ENCODE results near the gene RIOK2.
A peak's percentile ranks its signal among the peaks of the same experiment; 100 is the strongest.
"Not testable (repeated sequence)": the region's sequence is repeated elsewhere in the genome, so short reads cannot be mapped to it uniquely, and the experiment has no call there.

The RIOK2 gene

DNA sequence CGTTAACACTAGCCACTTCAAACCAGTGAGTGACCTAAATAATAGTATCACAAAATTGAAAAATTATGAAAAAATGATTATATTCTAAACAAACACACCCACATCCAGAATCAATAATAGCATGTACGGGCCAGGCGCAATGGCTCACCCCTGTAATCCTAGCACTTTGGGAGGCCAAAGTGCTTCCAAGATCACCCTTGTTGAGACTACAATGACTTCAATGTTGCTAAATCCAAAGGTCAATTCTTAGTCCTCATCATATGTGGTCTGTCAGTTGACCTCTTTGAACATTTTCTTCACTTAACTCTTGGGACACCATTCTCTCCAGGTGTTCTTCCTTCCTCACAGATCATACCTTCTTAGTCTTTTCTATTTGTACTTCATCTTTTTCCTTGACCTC is 11.3 kb downstream of the RIOK2 start:
- DNase-seq (ENCODE audit: low spot score) (no peak), FAIRE-seq (no peak)

DNA sequence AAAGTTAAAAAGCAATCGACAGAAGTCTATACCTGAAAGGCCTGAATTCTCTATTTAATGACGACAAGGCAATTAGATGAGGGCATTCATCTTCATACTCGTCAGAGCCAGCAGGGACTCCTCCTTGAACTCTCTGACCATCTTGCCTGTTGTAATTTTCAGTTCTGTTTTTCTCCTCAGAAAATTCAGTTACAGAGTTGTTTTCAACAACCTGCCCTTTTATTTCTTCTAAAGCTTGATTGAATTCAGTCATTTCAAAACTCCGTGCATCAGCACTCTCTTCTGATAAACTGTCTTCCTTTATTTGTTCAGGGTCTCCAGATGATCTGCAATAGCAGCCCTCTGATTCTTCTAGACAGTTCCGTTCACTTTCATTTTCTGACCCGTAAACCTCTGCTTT is 15.6 kb downstream of the RIOK2 start:
- DNase-seq (ENCODE audit: low spot score) (no peak), FAIRE-seq (no peak)

DNA sequence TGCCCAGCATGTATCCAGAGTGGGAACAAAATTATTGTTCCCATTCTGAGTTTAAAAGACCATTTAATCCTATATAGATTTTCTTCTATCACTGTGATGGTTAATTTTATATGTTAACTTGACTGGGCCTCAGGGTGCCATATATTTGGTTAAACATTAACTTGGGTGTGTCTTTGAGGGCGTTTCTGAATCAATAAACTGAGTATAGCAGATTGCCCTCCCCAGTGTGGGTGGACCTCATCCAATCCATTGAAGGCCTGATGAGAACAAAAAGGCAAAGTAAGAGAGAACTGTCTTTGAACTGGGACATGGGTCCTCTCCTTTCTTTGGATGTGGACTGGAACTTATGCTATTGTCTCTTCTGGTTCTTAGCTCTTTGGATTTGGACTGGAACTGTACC is 17.3 kb downstream of the RIOK2 start:
- FAIRE-seq (no peak), DNase-seq (ENCODE audit: low spot score) (no peak)

DNA sequence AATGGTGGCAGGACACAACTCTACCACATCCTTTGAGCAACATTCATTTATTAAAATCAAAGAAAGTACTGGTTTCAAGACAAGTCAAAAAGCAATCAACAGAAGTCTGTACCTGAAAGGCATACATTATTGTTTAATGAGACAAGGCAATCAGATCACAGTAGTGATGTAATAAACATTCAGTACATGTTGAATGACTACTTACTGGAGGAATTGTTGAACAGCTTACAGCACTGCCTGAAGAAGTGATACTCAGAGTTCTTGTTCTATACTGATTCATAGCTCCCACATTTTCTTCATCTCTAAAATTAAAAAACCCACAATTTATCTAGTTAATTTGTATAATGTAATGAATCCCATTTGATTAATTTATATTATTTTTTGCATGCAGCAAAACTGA is 18.2 kb downstream of the RIOK2 start:
- no peak for FAIRE-seq

DNA sequence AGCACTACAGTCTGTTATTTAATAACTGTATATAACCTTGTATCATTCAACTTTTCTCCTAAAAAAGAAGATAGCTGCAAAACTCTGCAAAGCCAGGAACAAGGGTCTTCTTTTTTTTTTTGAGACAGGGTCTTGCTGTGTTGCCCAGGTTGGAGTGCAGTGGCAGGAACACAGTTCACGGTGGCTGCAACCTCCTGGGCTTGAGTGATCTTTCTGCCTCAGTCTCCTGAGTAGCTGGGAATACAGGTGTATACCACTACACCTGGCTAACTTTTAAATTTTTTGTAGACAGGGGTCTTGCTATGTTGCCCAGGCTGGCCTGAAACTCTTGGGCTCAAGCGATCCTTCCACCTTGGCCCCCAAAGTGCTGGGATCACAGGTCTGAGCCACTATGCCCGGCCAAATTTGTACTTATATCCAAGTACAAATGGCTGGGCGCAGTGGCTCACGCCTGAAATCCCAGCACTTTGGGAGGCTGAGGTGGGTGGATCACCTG is 19.2 kb downstream of the RIOK2 start:
- DNase-seq (ENCODE audit: low spot score) (no peak), FAIRE-seq (no peak)

More for the DNA sequence above, 18.2 kb downstream of the RIOK2 start:
- DNase-seq (ENCODE audit: low spot score): no peak

DNA sequence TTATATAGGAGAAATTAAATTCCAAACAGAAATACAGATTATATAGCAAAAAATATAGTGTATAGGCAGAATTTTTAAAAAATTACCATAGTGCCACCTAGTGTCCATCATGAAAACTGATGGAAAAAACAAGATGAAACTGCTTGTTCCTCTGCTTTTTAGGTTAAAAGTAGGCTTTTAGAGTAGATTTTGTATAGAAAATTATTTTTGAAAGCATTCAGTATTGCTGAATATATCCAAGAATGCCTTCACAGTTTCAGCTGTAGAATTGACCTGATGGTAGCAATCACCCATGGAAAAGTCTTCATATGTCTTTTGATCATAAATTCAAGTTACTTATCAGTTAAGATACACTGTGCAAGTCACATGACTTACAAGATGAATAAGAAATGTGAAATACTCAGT is 19.7 kb downstream of the RIOK2 start:
- DNase-seq (ENCODE audit: low spot score) (no peak), FAIRE-seq (no peak)

DNA sequence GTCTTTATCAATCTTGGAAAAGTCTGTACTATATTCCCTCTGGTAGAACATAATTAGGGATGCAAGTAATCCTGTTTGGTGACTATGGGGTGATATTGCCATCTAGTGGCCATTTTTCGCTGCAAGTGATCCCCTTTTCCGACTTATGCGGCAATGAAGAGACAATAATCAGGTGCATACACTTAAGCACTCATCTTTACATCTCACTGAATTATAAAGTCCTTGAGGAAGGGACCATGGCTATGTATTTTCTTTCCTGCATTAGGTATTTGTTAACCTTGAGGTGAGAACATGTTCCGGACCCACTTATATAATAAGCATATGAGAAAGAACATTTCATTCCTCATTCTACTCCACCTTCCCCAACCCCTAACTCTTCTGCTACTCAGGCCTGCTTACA is 21.0 kb downstream of the RIOK2 start:
- FAIRE-seq: no peak
- DNase-seq (ENCODE audit: low spot score): peak; percentile 4

DNA sequence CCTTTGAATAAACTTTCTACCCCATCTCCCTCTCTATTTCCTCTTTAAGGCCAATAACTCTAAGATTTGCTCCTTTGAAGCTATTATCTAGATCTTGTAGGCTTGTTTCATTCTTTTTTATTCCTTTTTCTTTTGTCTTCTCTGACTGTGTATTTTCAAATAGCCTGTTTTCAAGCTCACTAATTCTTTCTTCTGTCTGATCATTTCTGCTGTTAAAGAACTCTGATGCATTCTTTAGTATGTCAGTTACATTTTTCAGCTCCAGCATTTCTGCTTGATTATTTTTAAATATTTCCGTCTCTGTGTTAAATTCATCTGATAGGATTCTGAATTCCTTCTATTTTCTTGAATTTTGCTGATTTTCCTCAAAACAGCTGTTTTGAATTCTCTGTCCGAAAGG is 25.4 kb downstream of the RIOK2 start:
- FAIRE-seq (no peak), DNase-seq (ENCODE audit: low spot score) (no peak)

DNA sequence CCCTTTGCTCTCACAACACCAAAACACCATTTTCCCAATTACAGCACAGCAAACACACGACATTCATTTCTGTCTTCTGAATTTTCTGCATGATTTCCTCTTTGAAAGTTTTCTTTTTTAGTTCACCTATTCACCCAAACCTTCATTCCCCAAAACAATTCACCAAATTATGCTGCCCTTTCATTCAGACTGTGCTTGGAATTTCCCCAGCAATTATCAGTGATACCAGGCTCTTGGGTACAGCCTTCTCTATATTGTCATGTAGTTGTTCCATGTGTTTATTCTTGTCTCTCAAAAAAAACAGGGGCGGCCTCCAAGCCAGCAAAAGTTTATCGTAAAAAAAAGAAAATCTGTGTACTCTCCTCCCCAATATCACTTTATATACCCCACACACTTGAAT is 31.7 kb downstream of the RIOK2 start:
- no peak for DNase-seq (ENCODE audit: low spot score)
- FAIRE-seq: no peak

DNA sequence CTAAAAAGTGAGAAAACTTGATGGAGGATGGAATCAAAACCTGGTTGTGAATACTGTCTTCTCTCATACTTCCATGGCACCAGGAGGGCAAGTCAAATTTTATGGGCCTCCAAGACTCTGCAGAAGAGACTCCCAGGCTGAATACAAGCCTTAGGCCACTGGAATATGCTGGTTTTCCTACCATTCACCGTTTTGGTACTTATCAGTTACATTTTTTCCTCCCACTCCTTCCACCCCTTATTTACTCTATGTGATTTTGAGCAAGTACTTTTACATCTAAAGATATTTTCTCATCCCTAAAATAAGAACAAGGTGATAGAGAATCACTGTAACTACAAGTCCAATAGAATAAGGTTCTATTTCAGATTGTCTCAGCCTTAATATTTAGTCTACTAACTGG is 32.6 kb downstream of the RIOK2 start:
- no peak for DNase-seq (ENCODE audit: low spot score)
- FAIRE-seq: no peak

DNA sequence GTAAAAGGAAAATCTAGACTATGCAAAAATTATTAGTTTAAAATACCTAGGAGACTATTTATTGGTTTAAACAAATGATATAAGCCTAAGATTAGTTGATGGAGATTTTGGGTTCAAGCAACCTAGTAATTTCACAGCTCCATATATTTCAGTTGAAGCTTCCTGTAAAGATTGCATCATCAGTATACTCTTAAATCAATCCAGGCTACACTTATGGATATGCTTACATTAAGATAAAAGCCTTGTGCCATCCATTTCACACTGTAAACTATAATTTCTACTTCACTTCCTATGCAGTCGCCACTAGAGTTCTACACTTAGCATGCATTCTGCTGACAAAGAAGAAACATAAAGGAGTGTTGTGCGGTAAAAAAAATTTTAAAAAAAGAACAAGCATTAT is 33.3 kb downstream of the RIOK2 start:
- FAIRE-seq (no peak), DNase-seq (ENCODE audit: low spot score) (no peak)

DNA sequence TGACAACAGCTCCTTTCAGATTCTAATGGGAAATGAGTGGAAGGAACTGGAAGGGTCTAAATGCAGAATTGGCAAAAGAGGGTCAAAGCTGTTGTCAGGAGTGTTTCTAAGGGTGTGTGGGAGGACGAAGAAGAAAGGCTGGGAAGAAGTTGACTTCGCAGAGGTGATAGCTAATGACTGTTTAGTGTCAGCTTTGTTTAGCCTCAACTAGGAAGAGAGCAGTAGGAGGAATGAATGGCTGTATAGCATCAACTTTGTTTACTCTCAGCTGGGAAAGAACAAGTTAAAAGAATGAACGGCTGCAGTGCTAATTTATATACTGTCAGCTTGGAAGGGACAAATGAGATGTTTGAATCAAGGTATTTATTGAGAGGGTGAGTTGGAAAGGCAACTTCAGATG is 34.8 kb downstream of the RIOK2 start:
- DNase-seq (ENCODE audit: low spot score) (no peak), FAIRE-seq (no peak)

DNA sequence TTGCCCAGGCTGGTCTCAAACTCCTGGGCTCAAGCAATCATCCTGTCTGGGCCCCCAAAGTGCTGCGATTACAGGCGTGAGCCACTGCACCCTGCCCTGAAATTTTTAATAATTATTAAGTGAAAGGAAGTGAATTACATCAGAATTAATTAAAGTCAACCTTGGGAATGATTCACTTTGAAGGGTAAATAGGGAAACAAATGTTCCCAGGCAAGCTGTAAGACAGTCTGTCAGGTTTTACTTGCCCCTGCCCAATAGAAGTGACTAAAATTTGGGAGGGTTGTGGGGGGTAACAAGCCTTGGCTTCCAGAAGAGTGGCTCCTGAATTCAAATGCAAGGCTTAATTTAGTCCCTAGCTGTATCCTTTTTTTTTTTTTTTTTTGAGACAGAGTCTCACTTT is 39.3 kb downstream of the RIOK2 start:
- FAIRE-seq: no peak
- no peak for DNase-seq (ENCODE audit: low spot score)

DNA sequence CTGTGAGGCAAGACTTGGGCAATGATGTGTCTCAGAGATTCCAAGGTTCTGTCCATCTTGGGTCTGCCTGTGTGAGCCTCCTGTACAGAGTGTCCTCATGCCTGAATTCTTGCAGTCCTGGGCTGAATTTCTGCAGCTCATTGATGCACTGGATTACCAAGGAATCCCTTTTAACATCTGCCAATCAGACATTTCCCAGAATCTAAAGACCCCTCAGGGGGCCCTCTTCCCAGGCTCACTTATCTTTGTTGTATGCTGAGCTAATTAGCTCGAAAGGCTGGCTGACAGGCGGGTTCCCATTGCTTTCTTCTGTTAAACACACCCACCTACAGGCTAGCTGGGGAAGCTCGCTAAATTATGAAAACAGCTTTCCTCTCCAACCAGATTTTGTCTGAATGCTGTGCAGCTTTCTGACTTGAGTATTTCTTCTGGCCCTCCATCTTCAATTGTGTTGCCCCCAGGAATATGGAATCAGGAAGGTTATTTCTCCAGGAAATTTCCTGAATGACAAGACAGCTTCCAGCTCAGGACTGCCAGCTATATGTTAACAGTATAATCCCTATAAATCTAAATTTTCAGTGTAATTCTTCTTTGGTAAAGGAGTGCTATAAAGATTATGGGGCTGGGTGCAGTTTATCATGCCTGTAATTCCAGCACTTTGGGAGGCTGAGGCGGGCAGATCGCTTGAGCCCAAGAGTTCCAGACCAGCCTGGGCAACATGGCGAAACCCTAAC is 40.4 kb downstream of the RIOK2 start, which contains the start of gene LIX1:
Gene LIX1 (minus strand): TSS at position 91 of the 734 bp plus-strand sequence. CDS start 35 bp downstream, at position 56.
- no peak for FAIRE-seq
- DNase-seq (ENCODE audit: low spot score): peak; percentile 8

DNA sequence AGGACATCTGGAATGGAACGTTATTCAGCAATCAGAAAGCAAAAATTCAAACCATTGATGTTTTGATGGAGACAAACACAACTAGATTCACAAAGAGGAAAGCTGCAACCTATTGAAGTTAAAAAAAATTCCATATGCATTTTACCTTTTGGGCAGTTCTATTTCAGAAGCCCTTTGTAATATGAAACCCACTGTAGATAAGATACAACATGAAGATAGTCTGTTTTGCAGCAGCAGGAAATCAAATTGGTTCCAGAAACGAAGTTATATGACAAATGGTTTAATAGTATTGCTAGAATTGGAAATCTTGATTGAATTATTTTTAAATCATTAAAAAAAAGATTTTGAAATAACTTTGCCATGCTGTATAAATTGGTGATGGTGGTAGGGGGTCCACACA is 41.5 kb downstream of the RIOK2 start:
- FAIRE-seq (no peak), DNase-seq (ENCODE audit: low spot score) (no peak)

DNA sequence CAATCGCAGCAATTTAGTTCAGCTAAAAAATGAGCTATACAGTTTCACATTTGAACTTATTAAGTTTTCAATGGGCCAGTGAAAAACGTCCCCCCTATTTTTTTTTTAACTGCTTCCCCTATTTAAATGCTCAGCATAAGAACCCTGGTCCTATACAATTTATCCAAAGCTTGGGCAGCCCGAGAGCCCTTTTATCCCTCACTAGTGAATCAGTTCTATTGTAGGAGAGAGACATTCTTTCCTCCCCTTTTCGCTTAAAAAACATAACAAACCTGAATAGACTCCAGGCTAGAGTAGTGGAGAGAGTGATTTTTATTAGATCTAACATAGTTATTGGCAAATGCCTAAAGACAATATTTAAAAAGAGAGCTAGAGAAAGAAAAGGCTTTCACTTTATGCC is 42.0 kb downstream of the RIOK2 start:
- FAIRE-seq (no peak), DNase-seq (ENCODE audit: low spot score) (no peak)

DNA sequence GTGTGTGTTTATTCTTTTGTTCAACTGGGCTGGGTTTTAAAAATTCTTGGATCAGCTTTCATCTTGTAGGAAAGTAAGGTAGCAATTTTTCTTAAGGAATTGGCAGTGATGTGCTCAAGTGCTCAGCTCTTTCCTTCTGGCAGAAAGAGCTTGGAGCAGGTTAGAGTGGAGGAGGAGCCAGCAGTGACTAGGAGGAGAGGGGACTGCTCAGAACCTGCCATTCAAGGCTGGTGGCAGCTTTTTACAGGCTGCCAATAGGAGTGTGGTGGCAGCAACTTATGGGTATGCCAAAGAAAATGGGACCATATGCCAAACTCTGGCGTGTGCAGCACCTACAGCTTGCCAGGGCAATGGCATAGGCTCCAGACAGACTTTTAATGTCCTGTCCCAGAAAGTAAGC is 42.8 kb downstream of the RIOK2 start:
- not testable (repeated sequence) for DNase-seq (ENCODE audit: low spot score); FAIRE-seq

DNA sequence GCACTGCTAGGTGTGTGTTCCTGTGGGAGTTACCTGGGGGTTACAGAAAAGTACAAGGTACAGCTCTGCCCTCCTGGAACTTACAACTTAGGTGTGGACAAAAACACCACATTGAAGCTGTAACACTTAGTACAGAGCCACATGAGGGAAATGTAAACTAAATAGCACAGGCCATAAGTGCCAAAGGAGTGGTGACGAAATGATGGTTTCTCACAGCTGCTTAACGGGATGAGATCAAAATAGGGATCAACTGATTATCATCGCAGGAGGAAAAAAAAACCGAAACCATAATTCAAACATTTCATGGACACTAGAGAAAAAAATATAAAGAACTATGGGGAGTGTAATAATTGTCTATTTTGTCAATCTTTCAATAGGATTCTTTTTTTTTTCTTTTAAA is 46.6 kb downstream of the RIOK2 start:
- FAIRE-seq (no peak), DNase-seq (ENCODE audit: low spot score) (no peak)

DNA sequence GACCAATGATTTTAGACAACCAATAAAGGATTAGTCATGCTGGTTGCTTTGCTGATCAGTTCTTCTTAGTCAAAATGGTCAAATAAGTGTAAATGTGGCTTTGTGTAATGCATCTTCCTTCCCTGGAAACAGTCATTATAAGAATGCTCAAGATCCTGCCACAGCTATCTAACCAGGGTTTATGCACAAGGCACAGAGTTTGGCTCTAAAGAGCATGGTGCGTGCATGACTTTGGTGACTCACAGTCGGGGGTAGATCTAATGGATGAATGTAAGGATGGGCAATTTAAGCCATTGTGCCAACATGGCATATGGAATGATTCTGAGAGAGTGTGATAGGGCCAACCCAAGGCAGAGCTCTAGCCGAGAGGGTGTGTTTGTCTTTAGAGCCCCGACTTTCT is 47.2 kb downstream of the RIOK2 start:
- no peak for DNase-seq (ENCODE audit: low spot score)
- no peak for FAIRE-seq

DNA sequence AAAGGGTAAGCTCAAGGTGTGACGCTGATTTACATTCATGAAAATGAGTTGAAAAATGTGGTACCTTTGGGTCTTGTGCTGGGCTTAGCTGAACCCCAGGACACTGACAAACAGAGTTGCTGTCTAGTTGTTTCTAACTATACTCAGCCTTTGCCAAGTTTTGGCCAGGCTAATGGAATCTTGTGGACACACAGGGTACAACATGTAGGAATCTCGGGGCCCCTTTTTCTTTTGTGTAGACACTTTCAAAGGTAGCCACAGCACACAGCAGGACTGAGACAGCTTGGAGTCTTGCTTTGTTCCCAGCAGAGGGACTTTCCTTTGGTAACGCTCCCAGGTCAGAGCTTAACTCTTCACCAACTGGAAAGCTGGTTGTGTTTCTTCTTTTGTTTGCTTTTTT is 48.4 kb downstream of the RIOK2 start:
- FAIRE-seq (no peak), DNase-seq (ENCODE audit: low spot score) (no peak)

DNA sequence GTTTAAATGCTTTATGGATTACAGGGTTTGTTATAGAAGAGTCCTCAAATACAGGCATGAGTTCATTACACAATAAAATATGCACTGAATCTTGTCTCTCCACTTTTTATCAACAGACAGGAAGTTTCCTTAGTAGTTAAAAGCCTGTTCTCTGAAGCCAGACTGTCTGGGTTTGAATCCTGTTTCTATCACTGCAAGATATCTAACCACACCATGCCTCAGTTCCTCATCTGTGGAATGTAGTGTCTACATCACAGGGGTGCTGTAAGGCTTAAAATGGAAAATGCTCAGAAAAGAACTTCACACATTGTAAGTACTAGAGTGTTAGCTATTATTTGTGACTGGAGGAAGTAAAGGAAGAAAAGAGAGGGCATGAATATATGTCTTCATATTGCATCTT is 49.9 kb downstream of the RIOK2 start:
- no peak for DNase-seq (ENCODE audit: low spot score)
- no peak for FAIRE-seq

DNA sequence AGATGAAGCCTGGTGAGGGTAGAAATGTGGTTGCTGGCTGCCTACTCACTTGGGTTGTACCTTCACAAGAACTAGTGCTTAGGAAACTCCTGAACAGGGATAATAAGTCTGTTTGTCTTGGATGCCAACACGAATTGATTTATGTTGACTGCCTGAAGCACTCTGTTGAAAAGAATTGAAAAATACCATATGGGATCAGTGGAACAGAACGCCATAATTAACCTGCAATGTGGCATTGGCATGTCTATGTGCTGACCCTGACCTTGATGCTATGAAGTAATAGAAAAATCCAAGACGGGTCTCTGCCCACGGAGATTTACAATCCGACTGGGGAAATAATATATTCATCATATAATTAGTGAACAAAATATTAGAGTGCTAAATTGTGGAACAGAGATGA is 51.1 kb downstream of the RIOK2 start:
- no peak for FAIRE-seq
- no peak for DNase-seq (ENCODE audit: low spot score)

DNA sequence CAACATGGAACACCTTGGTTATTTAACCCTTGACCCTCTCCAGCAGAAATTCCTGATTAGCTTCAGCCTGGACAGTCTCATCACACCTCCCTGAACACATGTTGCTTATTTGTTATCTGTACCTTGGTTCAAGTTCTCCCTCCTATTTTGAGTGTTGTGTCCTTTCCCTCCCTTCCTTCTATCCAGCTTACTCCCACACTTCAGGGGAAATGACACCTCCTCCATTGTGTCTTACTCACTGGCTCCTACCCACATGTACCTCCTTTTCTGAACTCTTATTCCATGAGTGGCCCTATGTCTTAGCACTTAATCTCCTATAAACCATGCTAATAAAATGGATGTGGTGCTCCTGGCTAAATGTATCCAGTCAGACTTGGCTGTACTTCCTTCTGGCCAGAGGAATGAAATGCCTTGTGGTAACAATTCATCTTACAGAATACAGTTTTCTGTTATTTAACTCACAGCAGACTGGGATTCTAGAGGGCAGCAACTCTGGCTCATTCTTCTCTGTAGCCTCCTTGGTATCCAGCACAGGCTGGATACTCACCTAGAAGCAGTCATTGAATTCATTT is 51.8 kb downstream of the RIOK2 start:
- no peak for DNase-seq (ENCODE audit: low spot score)

More for the DNA sequence above, 51.8 kb downstream of the RIOK2 start:
- FAIRE-seq: no peak
